ENCODE results near the gene CEP89. TPM values are rescaled to one million over a fixed set of nuclear protein-coding genes. Genes with fewer than 3 reads are reported as not detected.

CEP89 gene
- total and polyA plus RNA-seq, 2 of the 4 experiments (the other 2 are of a cell fraction) = 7.2 to 17.4 TPM

DNA sequence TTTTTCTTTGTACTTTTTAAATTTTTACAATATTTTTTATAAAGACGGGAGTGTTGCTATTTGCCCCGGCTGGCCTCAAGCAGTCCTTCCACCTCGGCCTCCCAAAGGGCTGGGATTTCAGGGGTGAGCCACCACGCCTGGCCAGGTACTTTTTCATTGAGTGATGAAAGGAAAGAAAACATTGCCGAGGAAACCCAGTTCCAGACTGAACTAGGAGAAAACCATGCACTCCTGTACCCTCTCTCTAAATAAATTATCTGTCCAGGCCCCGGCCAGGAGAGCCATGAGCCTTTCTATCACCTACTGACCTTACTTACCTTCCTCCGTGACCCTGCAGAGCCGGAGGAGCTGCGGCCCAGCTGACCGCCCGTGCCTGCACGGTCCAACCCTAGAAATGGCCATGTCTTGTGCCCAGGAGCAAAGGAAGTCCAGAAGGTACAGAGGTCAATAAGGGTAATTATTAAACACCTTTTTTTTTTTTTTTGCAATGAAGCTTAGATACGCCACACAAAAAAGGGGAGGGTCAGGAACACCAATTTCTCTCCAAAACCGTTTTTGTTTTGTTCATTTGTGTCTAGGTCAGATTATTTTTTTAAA lies 102.3 kb downstream of the CEP89 start, which contains the start of gene SLC7A9:
Gene SLC7A9 (minus strand): TSS at position 399 of the 597 bp plus-strand sequence. CDS start 1,233 bp downstream, outside the sequence.
- in situ Hi-C loops (cut with MboI; ENCODE audit: low sequenced_read_pairs) = no loop called here
- Histone ChIP-seq H3K27me3 (ENCODE audit: control insufficient read depth, insufficient read depth, low read length) (no peaks in the 10 kb centered on the region), H2BK120ac (ENCODE audit: low read depth, low read length) (no peak within 1 kb of the TSS), H4K5ac (ENCODE audit: low read depth, low read length) (no peak within 1 kb of the TSS), H4K8ac (ENCODE audit: low read depth in 2 of 2, low read length in 2 of 2) (no peak within 1 kb of the TSS), H2AFZ (replicated peaks; ENCODE audit: low read length, poor library complexity) (no peak within 1 kb of the TSS), H3K4me2 (ENCODE audit: low read depth, low read length) (no peak within 1 kb of the TSS), H3K27ac (ENCODE audit: insufficient read depth, low read length) (no peak within 1 kb of the TSS), H3K36me3 (ENCODE audit: control insufficient read depth, insufficient read depth, low read length) (no peaks in the 10 kb centered on the region), H2BK15ac (ENCODE audit: low read depth, low read length) (no peak within 1 kb of the TSS), H3K4ac (ENCODE audit: low read depth, low read length) (no peak within 1 kb of the TSS), H2BK20ac (ENCODE audit: low read depth, low read length) (no peak within 1 kb of the TSS), H4K20me1 (ENCODE audit: insufficient read depth, low read length) (no peaks in the 10 kb centered on the region), H2AK5ac (ENCODE audit: low read depth, low read length) (no peak within 1 kb of the TSS), H3K56ac (ENCODE audit: extremely low read depth, insufficient read depth, low read length) (no peak within 1 kb of the TSS), H3K9me3 (ENCODE audit: control insufficient read depth, insufficient read depth, low read length) (no peaks in the 10 kb centered on the region), H2AK9ac (replicated peaks; ENCODE audit: low read depth, low read length, poor library complexity) (no peak within 1 kb of the TSS), H3K9me1 (ENCODE audit: insufficient read depth, low read length) (no peaks in the 10 kb centered on the region), H3K79me1 (ENCODE audit: low read depth in 1 of 2, low read length in 2 of 2) (no peaks in the 10 kb centered on the region), H3K4me3 (ENCODE audit: insufficient read depth, low read depth, low read length) (no peak within 1 kb of the TSS), H3K14ac (replicated peaks; ENCODE audit: low read depth, low read length) (no peak within 1 kb of the TSS), H3K23ac (ENCODE audit: low read depth, low read length) (no peak within 1 kb of the TSS), H3K9ac (ENCODE audit: low read depth, low read length) (no peak within 1 kb of the TSS), H3K18ac (ENCODE audit: low read depth, low read length) (no peak within 1 kb of the TSS), H2BK5ac (ENCODE audit: low read depth, low read length, poor library complexity, severe bottlenecking) (no peak within 1 kb of the TSS), H3K4me1 (ENCODE audit: control insufficient read depth, insufficient read depth, low read length) (no peaks in the 10 kb centered on the region), H4K91ac (ENCODE audit: insufficient read depth, low read depth, low read length) (no peak within 1 kb of the TSS)
- no TSS peak for BruUV-seq (replicated peaks)
- no peak for TF ChIP-seq POLR2A (IDR thresholded peaks at IDR 0.05; ENCODE audit: low read depth, low read length)
- TF ChIP-seq FOS (IDR thresholded peaks at IDR 0.05; ENCODE audit: low read depth, low read length) = no peak
- no peak for TF ChIP-seq CEBPB (IDR thresholded peaks at IDR 0.05; ENCODE audit: low read depth, low read length)
- TF ChIP-seq CHD1 (IDR thresholded peaks at IDR 0.05; ENCODE audit: low read depth, low read length) = no peak
- no peak for TF ChIP-seq MXI1 (IDR thresholded peaks at IDR 0.05; ENCODE audit: borderline replicate concordance, low read depth, low read length)
- TF ChIP-seq RAD21 (IDR thresholded peaks at IDR 0.05; ENCODE audit: low read length) = no peak
- TF ChIP-seq, protein P1, sequence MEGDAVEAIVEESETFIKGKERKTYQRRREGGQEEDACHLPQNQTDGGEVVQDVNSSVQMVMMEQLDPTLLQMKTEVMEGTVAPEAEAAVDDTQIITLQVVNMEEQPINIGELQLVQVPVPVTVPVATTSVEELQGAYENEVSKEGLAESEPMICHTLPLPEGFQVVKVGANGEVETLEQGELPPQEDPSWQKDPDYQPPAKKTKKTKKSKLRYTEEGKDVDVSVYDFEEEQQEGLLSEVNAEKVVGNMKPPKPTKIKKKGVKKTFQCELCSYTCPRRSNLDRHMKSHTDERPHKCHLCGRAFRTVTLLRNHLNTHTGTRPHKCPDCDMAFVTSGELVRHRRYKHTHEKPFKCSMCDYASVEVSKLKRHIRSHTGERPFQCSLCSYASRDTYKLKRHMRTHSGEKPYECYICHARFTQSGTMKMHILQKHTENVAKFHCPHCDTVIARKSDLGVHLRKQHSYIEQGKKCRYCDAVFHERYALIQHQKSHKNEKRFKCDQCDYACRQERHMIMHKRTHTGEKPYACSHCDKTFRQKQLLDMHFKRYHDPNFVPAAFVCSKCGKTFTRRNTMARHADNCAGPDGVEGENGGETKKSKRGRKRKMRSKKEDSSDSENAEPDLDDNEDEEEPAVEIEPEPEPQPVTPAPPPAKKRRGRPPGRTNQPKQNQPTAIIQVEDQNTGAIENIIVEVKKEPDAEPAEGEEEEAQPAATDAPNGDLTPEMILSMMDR (conservative IDR thresholded peaks at IDR 0.05; ENCODE audit: low read depth, low read length) = no peak
- TF ChIP-seq RFX5 (IDR thresholded peaks at IDR 0.05; ENCODE audit: low read depth, low read length) = no peak
- TF ChIP-seq, protein P2, sequence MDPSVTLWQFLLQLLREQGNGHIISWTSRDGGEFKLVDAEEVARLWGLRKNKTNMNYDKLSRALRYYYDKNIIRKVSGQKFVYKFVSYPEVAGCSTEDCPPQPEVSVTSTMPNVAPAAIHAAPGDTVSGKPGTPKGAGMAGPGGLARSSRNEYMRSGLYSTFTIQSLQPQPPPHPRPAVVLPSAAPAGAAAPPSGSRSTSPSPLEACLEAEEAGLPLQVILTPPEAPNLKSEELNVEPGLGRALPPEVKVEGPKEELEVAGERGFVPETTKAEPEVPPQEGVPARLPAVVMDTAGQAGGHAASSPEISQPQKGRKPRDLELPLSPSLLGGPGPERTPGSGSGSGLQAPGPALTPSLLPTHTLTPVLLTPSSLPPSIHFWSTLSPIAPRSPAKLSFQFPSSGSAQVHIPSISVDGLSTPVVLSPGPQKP (IDR thresholded peaks at IDR 0.05; ENCODE audit: borderline replicate concordance, low read depth, low read length) = no peak
- TF ChIP-seq SMC3 (IDR thresholded peaks at IDR 0.05; ENCODE audit: low read depth, low read length) = no peak
- TF ChIP-seq, protein P3, sequence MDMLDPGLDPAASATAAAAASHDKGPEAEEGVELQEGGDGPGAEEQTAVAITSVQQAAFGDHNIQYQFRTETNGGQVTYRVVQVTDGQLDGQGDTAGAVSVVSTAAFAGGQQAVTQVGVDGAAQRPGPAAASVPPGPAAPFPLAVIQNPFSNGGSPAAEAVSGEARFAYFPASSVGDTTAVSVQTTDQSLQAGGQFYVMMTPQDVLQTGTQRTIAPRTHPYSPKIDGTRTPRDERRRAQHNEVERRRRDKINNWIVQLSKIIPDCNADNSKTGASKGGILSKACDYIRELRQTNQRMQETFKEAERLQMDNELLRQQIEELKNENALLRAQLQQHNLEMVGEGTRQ (IDR thresholded peaks at IDR 0.05; ENCODE audit: low read depth, low read length) = no peak
- TF ChIP-seq BHLHE40 (IDR thresholded peaks at IDR 0.05; ENCODE audit: low read depth, low read length) = no peak
- no peak for TF ChIP-seq RCOR1 (IDR thresholded peaks at IDR 0.05; ENCODE audit: insufficient replicate concordance, low read length)
- no peak for TF ChIP-seq MAZ (IDR thresholded peaks at IDR 0.05; ENCODE audit: borderline replicate concordance, low read depth, low read length)
- TF ChIP-seq MAFK (IDR thresholded peaks at IDR 0.05; ENCODE audit: low read depth, low read length) = no peak
- no peak for TF ChIP-seq NFE2L2 (IDR thresholded peaks at IDR 0.05; ENCODE audit: low read depth, low read length)
- intact Hi-C loops (cut with micrococcal nuclease) = no loop called here
- dilution Hi-C loops (cut with HindIII; ENCODE audit: low sequenced_read_pairs, unreplicated experiment) = no loop called here
- ChIA-PET POLR2A (ENCODE audit: unreplicated experiment) (no interaction called here), CTCF (no interaction called here)
- DNase-seq (no peak), ATAC-seq (ENCODE audit: low read depth) (no peak)
- no CpG with 5 or more reads among the region's 14 CpGs for WGBS, 2 experiments (ENCODE audit: extremely low coverage in 2 of 2, insufficient read length in 1 of 2)

Measured in IMR-90 (cell line).